A549 (cell line): ENCODE data around the gene FOXK1. TPM values are rescaled to one million over a fixed set of nuclear protein-coding genes. Genes with fewer than 3 reads are reported as not detected.

ENCODE experiments used
- ATAC-seq, 2 experiments: fragments of 200-7000 bp in 1 of 2; fragments of >200 bp in 1 of 2; cut with Nextera tagmentation in 1 of 2; cut with Tn5 transposase in 1 of 2; 3 replicates each; pipeline versions ENCODE4 v1.8.0 to v1.9.1; 2018 to 2020; ENCODE audit warnings: mild to moderate bottlenecking in 1 of 2, moderate library complexity in 1 of 2
- CTCF ChIA-PET: fragments of 300-600 bp; sonication (Branson Sonifier 250); formaldehyde crosslinking; extraction: SDS; loops from one replicate; lab custom pipeline; 2021; ENCODE audit warnings: antibody characterized with exemption, inconsistent platforms; lab: Yijun Ruan, JAX
- POLR2A ChIA-PET: fragments of 350-600 bp; formaldehyde crosslinking; extraction: SDS; loops from one replicate; lab custom pipeline; 2021; ENCODE audit warnings: antibody characterized with exemption, inconsistent platforms; lab: Yijun Ruan, JAX
- DNase-seq, 2 experiments: peaks; one replicate each; pipeline versions ENCODE4 v3.0.0 to v3.0.0-alpha.2; 2011 to 2016; ENCODE audit warnings: low read depth in 1 of 2, low spot score in 1 of 2
- FAIRE-seq: peaks from 2 replicates; lab custom pipeline; 2011; peaks lifted over from hg19 to GRCh38; lab: Jason Lieb, UNC
- H3K27ac ChIP-seq, 2 experiments: fragments of >200 bp; sonication (Bioruptor Twin); formaldehyde crosslinking; 3 replicates each; pipeline ENCODE4 v1.5.1; 2016 to 2017
- H3K4me1 ChIP-seq: fragments of >200 bp; sonication (Bioruptor Twin); formaldehyde crosslinking; 3 replicates; pipeline ENCODE4 v1.6.1; 2016
- H3K4me2 ChIP-seq: fragments of >200 bp; sonication (Bioruptor Twin); formaldehyde crosslinking; 3 replicates; pipeline ENCODE4 v1.6.1; 2016
- H3K4me3 ChIP-seq: fragments of >200 bp; sonication (Bioruptor Twin); formaldehyde crosslinking; 3 replicates; pipeline ENCODE4 v1.5.1; 2016
- H3K9me3 ChIP-seq: fragments of >200 bp; sonication (Bioruptor Twin); formaldehyde crosslinking; 3 replicates; pipeline ENCODE4 v1.6.1; 2016
- CBX2 ChIP-seq: fragments of 200-600 bp; sonication (generic); IDR thresholded peaks from 2 replicates; pipeline ENCODE4 v1.6.1; 2016; ENCODE audit warnings: low read depth, mild to moderate bottlenecking, borderline replicate concordance
- CEBPB ChIP-seq, 2 experiments: fragments of >200 bp in 1 of 2; sonication (Bioruptor Twin) in 1 of 2; formaldehyde crosslinking in 1 of 2; IDR thresholded peaks; 2 replicates each; pipeline ENCODE4 v1.6.1; 2012 to 2016
- CHD2 ChIP-seq: fragments of 150-350 bp; IDR thresholded peaks from 2 replicates; pipeline ENCODE4 v1.6.1; 2014; ENCODE audit warnings: low read length; ENCODE audit not compliant: partially characterized antibody
- EHMT2 ChIP-seq: fragments of 200-600 bp; sonication (generic); IDR thresholded peaks from 2 replicates; pipeline ENCODE4 v1.6.1; 2016; ENCODE audit warnings: antibody characterized with exemption, low read depth, mild to moderate bottlenecking, moderate library complexity
- EP300 ChIP-seq, 2 experiments: fragments of >200 bp; sonication (Bioruptor Twin); formaldehyde crosslinking; IDR thresholded peaks; 2 replicates in 1 of 2; 3 replicates in 1 of 2; pipeline ENCODE4 v1.6.1; 2016 to 2017
- GATA3 ChIP-seq: IDR thresholded peaks from 2 replicates; pipeline ENCODE4 v1.6.1; 2012; ENCODE audit warnings: borderline replicate concordance
- HOXA7 ChIP-seq: fragments of 250-450 bp; sonication (Bioruptor Pico); IDR thresholded peaks from 2 replicates; pipeline ENCODE4 v1.5.0; 2020; ENCODE audit warnings: mild to moderate bottlenecking, moderate library complexity
- HOXB5 ChIP-seq: fragments of 250-450 bp; sonication (Bioruptor Pico); IDR thresholded peaks from 2 replicates; pipeline ENCODE4 v1.5.0; 2020; ENCODE audit warnings: mild to moderate bottlenecking, moderate library complexity
- JUNB ChIP-seq: fragments of >200 bp; sonication (Bioruptor Twin); formaldehyde crosslinking; IDR thresholded peaks from 2 replicates; pipeline ENCODE4 v1.6.1; 2016
- KDM5A ChIP-seq: fragments of 200-600 bp; sonication (generic); IDR thresholded peaks from 2 replicates; pipeline ENCODE4 v1.6.1; 2016; ENCODE audit warnings: antibody characterized with exemption, mild to moderate bottlenecking
- MAZ ChIP-seq: fragments of 150-350 bp; IDR thresholded peaks from 2 replicates; pipeline ENCODE4 v1.6.1; 2014; ENCODE audit warnings: antibody characterized with exemption, low read depth, low read length, borderline replicate concordance
- NPAS2 ChIP-seq: fragments of 250-450 bp; sonication (Bioruptor Pico); IDR thresholded peaks from 2 replicates; pipeline ENCODE4 v1.8.0; 2022; ENCODE audit warnings: mild to moderate bottlenecking, moderate library complexity, borderline replicate concordance
- POLR2AphosphoS2 ChIP-seq: conservative IDR thresholded peaks from 2 replicates; pipeline ENCODE4 v1.6.1; 2012; ENCODE audit warnings: low read length, improper control_type of control experiment, inconsistent platforms
- RCOR1 ChIP-seq: fragments of 150-350 bp; IDR thresholded peaks from 2 replicates; pipeline ENCODE4 v1.6.1; 2014; ENCODE audit warnings: antibody characterized with exemption, low read length, low read depth
- RFX5 ChIP-seq: fragments of 450-650 bp; IDR thresholded peaks from 2 replicates; pipeline ENCODE4 v1.7.1; 2014; ENCODE audit warnings: antibody characterized with exemption, mild to moderate bottlenecking, moderate library complexity
- SREBF2 ChIP-seq: fragments of 450-650 bp; IDR thresholded peaks from 2 replicates; pipeline ENCODE4 v1.6.1; 2014; ENCODE audit warnings: mild to moderate bottlenecking, moderate library complexity
- ZFP36 ChIP-seq: fragments of 450-650 bp; IDR thresholded peaks from 2 replicates; pipeline ENCODE4 v1.6.1; 2014; ENCODE audit warnings: borderline replicate concordance; ENCODE audit not compliant: partially characterized antibody
- WGBS: methylation state at CpG from one replicate; pipeline ENCODE4 v1.1.6; 2017; ENCODE audit errors: missing lambda C conversion rate; 5-methylcytosine and 5-hydroxymethylcytosine counted together
- polyA plus RNA-seq, 4 experiments: library from polyadenylated mRNA; depleted of rRNA in 3 of 4; stranded (reverse); fragments of >200 nt; fragmentation: RNase III in 1 of 4; extraction: RNeasy Plus Mini Kit Qiagen cat#74134 plus additional on column Dnase treatment in 1 of 4; gene quantifications; 2 replicates in 3 of 4; 3 replicates in 1 of 4; pipeline ENCODE4 v1.2.3, GENCODE V29; 2011 to 2017
- TF ChIP-seq, protein P1 (sequence below): fragments of 250-450 bp; sonication (Bioruptor Pico); IDR thresholded peaks from 2 replicates; pipeline ENCODE4 v1.5.0; 2021; ENCODE audit warnings: mild to moderate bottlenecking, moderate library complexity, borderline replicate concordance
- TF ChIP-seq, protein P2 (sequence below): fragments of 150-350 bp; IDR thresholded peaks from 2 replicates; pipeline ENCODE4 v1.6.1; 2014; ENCODE audit warnings: low read depth, mild to moderate bottlenecking, low read length
- TF ChIP-seq, protein P3 (sequence below): fragments of 250-450 bp; sonication (Bioruptor Pico); IDR thresholded peaks from 2 replicates; pipeline ENCODE4 v1.5.0; 2020; ENCODE audit warnings: low read depth, mild to moderate bottlenecking, moderate library complexity
- TF ChIP-seq, protein P4 (sequence below): fragments of 200-600 bp; sonication (generic); IDR thresholded peaks from 2 replicates; pipeline ENCODE4 v1.6.1; 2016; ENCODE audit warnings: antibody characterized with exemption, mild to moderate bottlenecking, moderate library complexity
- TF ChIP-seq, protein P5 (sequence below): fragments of >200 bp; sonication (Bioruptor Twin); formaldehyde crosslinking; IDR thresholded peaks from 2 replicates; pipeline ENCODE4 v1.6.1; 2016

The FOXK1 gene
- polyA plus RNA-seq, 2 of the 4 experiments (the other 2 are of a cell fraction) = 6.8 to 10.9 TPM

DNA sequence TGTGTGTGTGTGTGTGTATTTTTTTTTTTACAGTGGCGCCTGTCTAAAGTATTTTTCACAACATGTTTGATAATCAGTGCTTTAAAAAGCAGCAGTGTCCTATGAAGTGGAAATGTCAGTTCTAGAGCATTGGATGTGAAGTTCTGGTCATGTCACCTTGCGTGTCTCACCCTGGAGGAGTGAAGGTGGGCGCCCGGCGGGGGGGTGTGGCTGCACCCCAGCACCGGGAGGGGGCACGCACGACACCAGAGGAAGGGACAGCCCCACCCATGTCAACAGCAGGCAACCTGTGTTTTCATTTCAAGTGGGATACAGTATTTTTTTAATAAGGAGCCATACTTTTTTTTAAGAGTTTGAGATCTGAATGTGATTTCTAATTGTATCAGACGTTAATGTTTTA, 88.8 kb downstream of the FOXK1 start:
- FAIRE-seq (no peak), ATAC-seq (no peak), DNase-seq (no peak)
- Histone ChIP-seq H3K4me1 (peaks cover 13% of the 10 kb centered on the region; the same call in 1 of the 3 replicates), H3K4me2 (no peak overlapping the region), H3K9me3 (no peaks in the 10 kb centered on the region), H3K27ac (no peak overlapping the region), H3K4me3 (no peak overlapping the region)
- 82% methylated on average over 9 of the region's 9 CpGs for WGBS
- ChIA-PET CTCF (no interaction called here), POLR2A (interaction anchor here (0.6 kb wide), 1 partner anchor 1619 kb away, joined by 3 read pairs; no protein-coding TSS in a partner anchor)
- TF ChIP-seq NPAS2 (CRISPR knock-in tag) (no peak), MAZ (no peak), HOXB5 (CRISPR knock-in tag) (no peak), RFX5 (no peak), CBX2 (no peak), SREBF2 (no peak), ZFP36 (no peak), RCOR1 (no peak), GATA3 (no peak), EP300 (IDR thresholded peaks at IDR 0.05) (no peak)
- TF ChIP-seq, protein P1, sequence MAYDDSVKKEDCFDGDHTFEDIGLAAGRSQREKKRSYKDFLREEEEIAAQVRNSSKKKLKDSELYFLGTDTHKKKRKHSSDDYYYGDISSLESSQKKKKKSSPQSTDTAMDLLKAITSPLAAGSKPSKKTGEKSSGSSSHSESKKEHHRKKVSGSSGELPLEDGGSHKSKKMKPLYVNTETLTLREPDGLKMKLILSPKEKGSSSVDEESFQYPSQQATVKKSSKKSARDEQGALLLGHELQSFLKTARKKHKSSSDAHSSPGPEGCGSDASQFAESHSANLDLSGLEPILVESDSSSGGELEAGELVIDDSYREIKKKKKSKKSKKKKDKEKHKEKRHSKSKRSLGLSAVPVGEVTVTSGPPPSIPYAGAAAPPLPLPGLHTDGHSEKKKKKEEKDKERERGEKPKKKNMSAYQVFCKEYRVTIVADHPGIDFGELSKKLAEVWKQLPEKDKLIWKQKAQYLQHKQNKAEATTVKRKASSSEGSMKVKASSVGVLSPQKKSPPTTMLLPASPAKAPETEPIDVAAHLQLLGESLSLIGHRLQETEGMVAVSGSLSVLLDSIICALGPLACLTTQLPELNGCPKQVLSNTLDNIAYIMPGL = no peak
- TF ChIP-seq, protein P2, sequence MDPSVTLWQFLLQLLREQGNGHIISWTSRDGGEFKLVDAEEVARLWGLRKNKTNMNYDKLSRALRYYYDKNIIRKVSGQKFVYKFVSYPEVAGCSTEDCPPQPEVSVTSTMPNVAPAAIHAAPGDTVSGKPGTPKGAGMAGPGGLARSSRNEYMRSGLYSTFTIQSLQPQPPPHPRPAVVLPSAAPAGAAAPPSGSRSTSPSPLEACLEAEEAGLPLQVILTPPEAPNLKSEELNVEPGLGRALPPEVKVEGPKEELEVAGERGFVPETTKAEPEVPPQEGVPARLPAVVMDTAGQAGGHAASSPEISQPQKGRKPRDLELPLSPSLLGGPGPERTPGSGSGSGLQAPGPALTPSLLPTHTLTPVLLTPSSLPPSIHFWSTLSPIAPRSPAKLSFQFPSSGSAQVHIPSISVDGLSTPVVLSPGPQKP = no peak

DNA sequence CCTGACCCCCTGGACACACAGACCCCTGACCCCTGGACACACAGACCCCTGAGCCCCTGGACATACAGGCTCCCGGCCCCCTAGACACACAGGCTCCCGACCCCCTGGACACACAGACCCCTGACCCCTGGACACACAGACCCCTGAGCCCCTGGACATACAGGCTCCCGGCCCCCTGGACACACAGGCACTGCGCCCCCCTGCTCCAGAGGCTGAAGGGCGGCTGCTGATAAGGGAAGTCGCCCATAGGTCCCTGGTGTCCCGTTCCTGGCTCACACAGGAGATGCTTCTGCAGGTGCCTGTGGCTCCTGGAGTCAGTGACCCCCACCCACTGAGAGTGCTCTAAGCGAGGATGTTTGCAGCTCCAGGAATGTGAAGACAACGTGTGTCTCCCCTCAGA, 89.6 kb downstream of the FOXK1 start:
- CTCF ChIA-PET = no interaction called here
- no peak for FAIRE-seq
- Histone ChIP-seq H3K27ac (no peak overlapping the region), H3K4me3 (no peak overlapping the region), H3K9me3 (no peaks in the 10 kb centered on the region), H3K4me1 (peaks cover 17% of the 10 kb centered on the region; the same call in 1 of the 3 replicates), H3K4me2 (no peak overlapping the region)
- ATAC-seq = no peak
- TF ChIP-seq, protein P3, sequence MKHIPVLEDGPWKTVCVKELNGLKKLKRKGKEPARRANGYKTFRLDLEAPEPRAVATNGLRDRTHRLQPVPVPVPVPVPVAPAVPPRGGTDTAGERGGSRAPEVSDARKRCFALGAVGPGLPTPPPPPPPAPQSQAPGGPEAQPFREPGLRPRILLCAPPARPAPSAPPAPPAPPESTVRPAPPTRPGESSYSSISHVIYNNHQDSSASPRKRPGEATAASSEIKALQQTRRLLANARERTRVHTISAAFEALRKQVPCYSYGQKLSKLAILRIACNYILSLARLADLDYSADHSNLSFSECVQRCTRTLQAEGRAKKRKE (CRISPR knock-in tag) = no peak
- TF ChIP-seq POLR2AphosphoS2 = no peak
- TF ChIP-seq JUNB = no peak
- TF ChIP-seq CEBPB (IDR thresholded peaks at IDR 0.05) = no peak
- TF ChIP-seq KDM5A = no peak
- TF ChIP-seq, protein P4, sequence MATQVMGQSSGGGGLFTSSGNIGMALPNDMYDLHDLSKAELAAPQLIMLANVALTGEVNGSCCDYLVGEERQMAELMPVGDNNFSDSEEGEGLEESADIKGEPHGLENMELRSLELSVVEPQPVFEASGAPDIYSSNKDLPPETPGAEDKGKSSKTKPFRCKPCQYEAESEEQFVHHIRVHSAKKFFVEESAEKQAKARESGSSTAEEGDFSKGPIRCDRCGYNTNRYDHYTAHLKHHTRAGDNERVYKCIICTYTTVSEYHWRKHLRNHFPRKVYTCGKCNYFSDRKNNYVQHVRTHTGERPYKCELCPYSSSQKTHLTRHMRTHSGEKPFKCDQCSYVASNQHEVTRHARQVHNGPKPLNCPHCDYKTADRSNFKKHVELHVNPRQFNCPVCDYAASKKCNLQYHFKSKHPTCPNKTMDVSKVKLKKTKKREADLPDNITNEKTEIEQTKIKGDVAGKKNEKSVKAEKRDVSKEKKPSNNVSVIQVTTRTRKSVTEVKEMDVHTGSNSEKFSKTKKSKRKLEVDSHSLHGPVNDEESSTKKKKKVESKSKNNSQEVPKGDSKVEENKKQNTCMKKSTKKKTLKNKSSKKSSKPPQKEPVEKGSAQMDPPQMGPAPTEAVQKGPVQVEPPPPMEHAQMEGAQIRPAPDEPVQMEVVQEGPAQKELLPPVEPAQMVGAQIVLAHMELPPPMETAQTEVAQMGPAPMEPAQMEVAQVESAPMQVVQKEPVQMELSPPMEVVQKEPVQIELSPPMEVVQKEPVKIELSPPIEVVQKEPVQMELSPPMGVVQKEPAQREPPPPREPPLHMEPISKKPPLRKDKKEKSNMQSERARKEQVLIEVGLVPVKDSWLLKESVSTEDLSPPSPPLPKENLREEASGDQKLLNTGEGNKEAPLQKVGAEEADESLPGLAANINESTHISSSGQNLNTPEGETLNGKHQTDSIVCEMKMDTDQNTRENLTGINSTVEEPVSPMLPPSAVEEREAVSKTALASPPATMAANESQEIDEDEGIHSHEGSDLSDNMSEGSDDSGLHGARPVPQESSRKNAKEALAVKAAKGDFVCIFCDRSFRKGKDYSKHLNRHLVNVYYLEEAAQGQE = no peak
- TF ChIP-seq EP300 (IDR thresholded peaks at IDR 0.05) = no peak
- TF ChIP-seq HOXA7 = no peak
- TF ChIP-seq, protein P1 = no peak
- TF ChIP-seq CHD2 = no peak
- TF ChIP-seq, protein P5, sequence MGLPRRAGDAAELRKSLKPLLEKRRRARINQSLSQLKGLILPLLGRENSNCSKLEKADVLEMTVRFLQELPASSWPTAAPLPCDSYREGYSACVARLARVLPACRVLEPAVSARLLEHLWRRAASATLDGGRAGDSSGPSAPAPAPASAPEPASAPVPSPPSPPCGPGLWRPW = no peak
- no peak for TF ChIP-seq EHMT2
- 96% methylated on average over 4 of the region's 9 CpGs for WGBS
- POLR2A ChIA-PET = no interaction called here
- no peak for DNase-seq
